ENCODE measurements around the gene CFAP97.

DNA sequence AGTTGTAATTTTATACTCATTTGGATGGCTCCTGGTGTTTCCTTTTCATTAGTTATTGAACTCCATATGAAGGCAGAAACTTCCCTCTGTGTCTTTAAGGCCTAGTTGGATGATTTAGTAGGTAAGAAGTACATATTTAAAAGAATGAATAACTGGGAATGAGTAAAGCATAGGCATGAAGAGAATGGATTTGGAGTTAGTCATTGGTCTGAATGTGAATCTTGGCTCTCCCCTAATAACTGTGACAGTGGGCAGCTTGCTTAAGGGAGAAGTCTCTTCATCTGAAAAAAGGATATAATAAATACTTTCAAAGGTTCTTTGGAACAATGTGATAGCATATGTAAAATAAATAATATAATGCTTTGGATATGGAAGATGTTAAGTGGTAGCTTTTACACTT, 18.8 kb upstream of the CFAP97 start:
- TF ChIP-seq CTCF (IDR thresholded peaks at IDR 0.05) (no peak), EP300 (IDR thresholded peaks at IDR 0.05) (no peak), POLR2A (IDR thresholded peaks at IDR 0.05) (no peak)

Measured in ovary (tissue), 3 donors.